Measurements from ENCODE around the gene MAGEA2B.
"Not testable (repeated sequence)": the region's sequence is repeated elsewhere in the genome, so short reads cannot be mapped to it uniquely, and the experiment has no call there.

MAGEA2B gene

DNA sequence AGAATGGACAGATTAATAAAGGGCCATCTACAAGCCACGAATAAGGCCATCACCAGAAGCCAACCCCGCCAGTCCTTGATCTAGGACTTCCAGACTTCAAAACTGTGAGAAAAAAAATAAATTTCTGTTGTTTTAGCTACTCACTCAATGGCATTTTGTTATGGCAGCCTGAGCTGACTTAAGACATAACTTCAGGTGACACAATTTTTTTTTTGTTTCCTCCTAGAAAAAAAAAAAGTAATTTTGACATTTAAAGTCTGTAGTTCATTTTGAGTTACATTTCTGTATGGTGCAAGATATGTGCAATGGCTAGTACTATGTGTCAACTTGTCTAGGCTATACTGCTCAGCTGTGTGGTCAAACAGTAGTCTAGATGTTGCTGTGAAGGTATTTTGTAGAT is 44.5 kb downstream of the MAGEA2B start, which contains the start of gene CSAG3:
CSAG3 (plus strand) TSS at position 301 of the 400 bp plus-strand sequence.
- not testable (repeated sequence) for DNase-seq

DNA sequence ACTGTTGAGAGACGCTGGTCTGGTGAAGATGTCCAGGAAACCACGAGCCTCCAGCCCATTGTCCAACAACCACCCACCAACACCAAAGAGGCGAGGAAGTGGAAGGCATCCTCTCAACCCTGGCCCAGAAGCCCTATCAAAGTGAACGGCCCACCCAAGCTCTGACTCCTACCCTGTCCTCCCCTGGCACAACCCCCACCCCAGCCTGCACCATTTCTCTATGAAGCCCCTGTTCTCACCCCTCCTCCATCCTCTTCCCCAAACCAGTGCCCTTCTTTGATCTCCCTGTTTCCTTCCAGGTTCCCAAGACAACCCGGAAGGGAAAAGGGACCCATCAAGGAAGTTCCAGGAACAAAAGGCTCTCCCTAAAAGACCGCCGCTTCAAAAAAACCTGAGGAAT is 45.1 kb downstream of the MAGEA2B start:
- not testable (repeated sequence) for DNase-seq

DNA sequence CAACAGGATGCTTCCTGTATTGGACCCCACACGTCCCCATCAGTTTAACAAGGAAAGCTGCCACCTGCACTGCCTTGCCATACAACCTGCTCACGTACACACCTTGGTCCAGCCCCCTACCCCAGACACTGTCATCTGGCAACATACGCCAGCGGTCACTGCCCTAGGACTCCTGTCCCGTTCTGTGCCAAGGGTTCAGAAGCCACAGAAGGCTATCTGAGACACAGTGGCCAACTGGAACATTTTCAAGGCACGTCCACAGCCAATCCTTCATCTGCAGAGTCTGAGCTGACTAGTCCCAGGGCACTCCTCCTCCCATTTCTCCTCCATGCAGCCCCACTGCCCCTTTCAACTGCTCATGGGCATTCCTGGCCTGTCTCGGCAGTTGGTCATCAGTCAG is 47.2 kb downstream of the MAGEA2B start:
- not testable (repeated sequence) for DNase-seq

DNA sequence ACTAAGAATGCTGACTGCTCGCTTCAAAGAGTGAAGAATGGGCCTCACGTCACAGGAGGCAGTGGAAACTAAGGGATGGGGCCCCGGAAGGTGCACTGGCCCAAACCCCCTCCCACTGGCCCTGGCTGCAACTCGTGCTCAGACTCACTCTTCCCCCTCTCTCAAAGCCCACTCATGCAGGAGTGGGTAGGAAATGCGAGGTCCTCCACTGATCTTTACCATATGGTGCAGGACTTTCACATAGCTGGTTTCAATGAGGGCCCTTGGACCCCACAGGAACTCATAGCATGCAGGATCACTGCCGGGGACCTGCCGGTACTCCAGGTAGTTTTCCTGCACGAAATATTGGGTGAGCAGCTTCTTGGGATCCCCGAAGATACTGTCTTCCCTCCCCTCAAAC is 52.1 kb downstream of the MAGEA2B start:
- not testable (repeated sequence) for DNase-seq

All from bone marrow (tissue), 2 donors.